Duodenal mucosa (tissue), 2 donors: ENCODE results near the gene LAMB1.

ENCODE experiments used
- H3K27ac ChIP-seq: one replicate; pipeline ENCODE4 v1.7.0; 2013; ENCODE audit warnings: low read depth, low read length
- H3K27me3 ChIP-seq, 2 donors: one replicate each; pipeline ENCODE4 v1.7.0; 2013; ENCODE audit warnings: low read length in 2 of 2, control low read depth in 1 of 2; ENCODE audit not compliant: insufficient read depth in 2 of 2, control insufficient read depth in 1 of 2
- H3K36me3 ChIP-seq, 2 donors: one replicate each; pipeline ENCODE4 v1.7.0; 2013; ENCODE audit warnings: low read length in 2 of 2, control low read depth in 1 of 2; ENCODE audit not compliant: insufficient read depth in 2 of 2, control insufficient read depth in 1 of 2
- H3K4me1 ChIP-seq, 2 donors: one replicate each; pipeline ENCODE4 v1.7.0; 2013; ENCODE audit warnings: low read length in 2 of 2, control low read depth in 1 of 2; ENCODE audit not compliant: insufficient read depth in 2 of 2, control insufficient read depth in 1 of 2
- H3K4me3 ChIP-seq, 2 donors: one replicate each; pipeline ENCODE4 v1.7.0; 2013; ENCODE audit warnings: low read length in 2 of 2, low read depth in 1 of 2
- H3K9ac ChIP-seq, 2 donors: one replicate each; pipeline ENCODE4 v1.7.0; 2013; ENCODE audit warnings: low read length in 2 of 2, low read depth in 1 of 2
- H3K9me3 ChIP-seq, 2 donors: one replicate each; pipeline ENCODE4 v1.7.0; 2013; ENCODE audit warnings: low read length in 2 of 2, control low read depth in 1 of 2; ENCODE audit not compliant: control insufficient read depth in 1 of 2

LAMB1 gene

DNA sequence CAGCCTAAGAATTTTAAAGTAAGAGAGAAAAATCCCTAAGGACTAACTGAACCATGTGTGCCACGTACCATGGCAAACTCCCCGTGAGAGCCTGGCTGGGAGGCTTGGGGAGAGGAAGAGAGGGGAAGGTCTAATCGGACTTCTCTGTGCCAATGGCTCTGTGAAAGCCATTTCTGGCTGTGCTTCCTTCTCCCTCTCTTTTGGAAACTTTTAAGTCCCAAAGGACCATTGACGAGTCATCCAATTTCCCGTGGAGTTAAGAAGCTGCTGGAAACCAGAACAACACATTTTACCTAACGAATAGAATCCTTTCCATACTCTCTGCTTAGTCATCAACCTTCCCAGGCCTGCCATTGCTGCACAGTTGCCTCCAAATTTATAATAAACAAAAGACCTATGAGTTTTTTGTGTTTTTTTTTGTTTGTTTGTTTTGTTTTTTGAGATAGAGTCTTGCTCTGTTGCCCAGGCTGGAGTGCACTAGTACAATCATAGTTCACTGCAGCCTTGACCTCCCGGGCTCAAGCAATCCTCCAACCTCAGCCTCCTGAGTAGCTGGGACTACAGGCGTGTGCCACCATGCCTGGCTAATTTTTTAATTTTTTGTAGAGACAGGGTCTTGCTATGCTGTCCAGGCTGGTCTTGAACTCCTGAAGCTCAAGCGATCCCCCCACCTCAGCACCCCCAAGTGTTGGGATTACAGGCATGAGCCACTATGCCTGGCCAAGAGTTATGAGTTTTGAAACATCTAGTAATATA is 13.2 kb downstream of the LAMB1 start:
- Histone ChIP-seq H3K27me3 (no peaks in the 10 kb centered on the region), H3K36me3 (peaks cover 15 to 45% of the 10 kb centered on the region in 2 donors), H3K4me3 (no peak overlapping the region), H3K9me3 (no peaks in the 10 kb centered on the region), H3K27ac (no peak overlapping the region), H3K4me1 (peaks cover 16% of the 10 kb centered on the region in 2 donors), H3K9ac (no peak overlapping the region)

DNA sequence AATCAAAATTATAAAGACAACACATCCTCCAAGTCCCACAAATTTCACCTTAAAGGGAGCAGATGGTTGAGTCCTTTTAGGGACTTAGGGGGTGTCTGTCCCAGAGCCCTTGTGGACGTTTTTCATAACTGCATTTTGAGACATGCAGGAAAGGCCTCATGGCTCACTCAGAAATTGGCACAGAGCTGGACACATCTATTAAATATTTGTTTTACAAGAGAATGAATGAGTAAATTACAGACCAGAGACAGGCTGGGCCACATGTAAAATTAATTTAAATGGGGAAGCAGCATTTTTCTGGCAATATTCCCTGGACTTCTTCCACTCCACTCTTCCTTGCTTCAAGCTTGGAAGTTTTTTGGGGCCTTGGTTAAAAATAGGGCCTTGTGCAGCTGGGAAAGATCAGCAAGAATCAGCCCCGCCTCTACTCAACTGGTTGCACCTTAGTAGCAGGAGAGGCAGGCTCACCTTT is 20.0 kb downstream of the LAMB1 start:
- H3K27me3 ChIP-seq: no peaks in the 10 kb centered on the region
- H3K36me3 ChIP-seq: peaks cover 18 to 42% of the 10 kb centered on the region in 2 donors
- H3K4me3 ChIP-seq: no peak overlapping the region
- H3K27ac ChIP-seq: no peak overlapping the region
- no peak overlapping the region for H3K9ac ChIP-seq
- no peaks in the 10 kb centered on the region for H3K9me3 ChIP-seq
- no peaks in the 10 kb centered on the region for H3K4me1 ChIP-seq

DNA sequence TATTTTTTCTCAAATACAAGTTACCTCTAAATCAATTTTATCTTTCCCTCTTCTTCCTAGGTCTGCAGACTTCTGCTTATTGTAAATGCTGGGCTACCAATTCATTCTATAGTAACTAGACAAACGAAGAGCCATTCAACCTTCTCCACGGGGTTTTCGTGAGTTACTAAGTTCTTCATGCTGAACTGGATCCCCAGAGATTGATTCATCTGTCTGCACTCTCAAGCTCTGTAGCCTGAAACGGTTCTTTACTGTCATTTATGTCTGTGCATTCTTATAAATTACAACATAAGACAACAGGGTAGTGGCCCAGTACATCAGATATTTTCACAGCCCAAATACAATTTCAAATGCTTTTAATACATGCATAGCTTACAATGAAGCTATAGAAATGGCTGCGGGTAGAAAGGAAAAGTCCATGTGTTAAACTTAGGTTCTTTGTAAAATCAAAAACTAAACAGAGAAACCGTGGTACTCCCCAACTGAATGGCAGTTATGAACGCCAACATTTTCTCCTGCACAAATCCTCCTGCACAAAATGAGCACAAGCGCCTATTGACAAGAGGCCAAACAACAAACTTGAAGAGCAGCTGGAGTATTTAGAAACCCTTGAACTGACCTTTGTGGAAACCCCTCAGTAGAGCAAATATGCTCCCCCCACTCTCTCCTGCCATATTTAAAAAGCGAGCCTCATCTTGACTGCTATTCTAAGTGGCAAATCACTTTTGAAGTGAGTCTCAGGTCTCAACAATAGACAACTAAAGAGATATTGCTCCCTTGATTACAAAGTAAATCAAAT is 20.7 kb downstream of the LAMB1 start:
- no peaks in the 10 kb centered on the region for H3K9me3 ChIP-seq
- no peaks in the 10 kb centered on the region for H3K4me1 ChIP-seq
- H3K9ac ChIP-seq: no peak overlapping the region
- no peak overlapping the region for H3K27ac ChIP-seq
- H3K27me3 ChIP-seq: no peaks in the 10 kb centered on the region
- peaks cover 20 to 46% of the 10 kb centered on the region in 2 donors for H3K36me3 ChIP-seq
- no peak overlapping the region for H3K4me3 ChIP-seq

DNA sequence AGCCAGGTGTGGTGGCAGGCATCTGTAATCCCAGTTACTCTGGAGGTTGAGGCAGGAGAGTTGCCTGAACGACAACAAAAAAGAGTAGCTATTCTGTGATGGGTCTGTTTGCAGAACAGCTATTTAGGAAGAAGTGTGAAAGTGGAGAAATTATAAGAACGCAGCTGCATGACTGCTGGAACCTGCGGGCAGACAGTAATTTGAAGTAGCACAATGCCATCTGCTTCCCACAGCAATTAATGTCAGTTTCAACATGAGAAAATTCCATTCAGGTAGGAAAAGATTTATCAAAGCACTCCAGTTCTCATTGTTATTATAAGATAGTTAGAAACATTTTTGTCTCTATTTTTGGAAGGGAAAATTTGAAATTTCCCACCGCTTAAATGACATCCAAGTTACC is 21.5 kb downstream of the LAMB1 start:
- Histone ChIP-seq H3K27ac (no peak overlapping the region), H3K9me3 (no peaks in the 10 kb centered on the region)

DNA sequence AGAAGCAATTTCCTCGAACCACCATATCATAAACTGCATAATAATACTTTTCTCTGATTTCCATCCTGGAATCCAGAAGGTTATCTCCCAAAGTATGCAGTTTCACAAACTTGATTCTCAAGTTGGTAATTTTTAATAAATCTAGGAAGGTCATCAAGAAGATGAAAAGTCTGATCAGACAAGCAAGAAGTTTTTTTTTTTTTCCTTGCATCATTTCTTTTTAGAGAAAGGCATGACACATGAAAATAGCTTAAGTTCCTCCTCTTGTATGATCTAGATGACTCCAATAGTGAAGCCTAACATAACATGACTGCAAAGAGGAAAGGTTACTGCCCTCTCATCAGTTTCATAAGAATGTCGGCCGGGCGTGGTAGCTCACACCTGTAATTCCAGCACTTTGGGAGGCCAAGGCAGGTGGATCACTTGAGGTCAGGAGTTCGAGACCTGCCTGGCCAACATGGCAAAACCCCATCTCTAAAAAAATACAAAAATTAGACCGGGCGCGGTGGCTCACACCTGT is 22.2 kb downstream of the LAMB1 start:
- no peaks in the 10 kb centered on the region for H3K27me3 ChIP-seq
- H3K36me3 ChIP-seq: peaks cover 26 to 53% of the 10 kb centered on the region in 2 donors
- H3K4me1 ChIP-seq: no peaks in the 10 kb centered on the region
- no peak overlapping the region for H3K4me3 ChIP-seq
- no peak overlapping the region for H3K27ac ChIP-seq
- H3K9ac ChIP-seq: no peak overlapping the region
- H3K9me3 ChIP-seq: no peaks in the 10 kb centered on the region

More for the DNA sequence above, 21.5 kb downstream of the LAMB1 start:
- Histone ChIP-seq H3K4me3 (no peak overlapping the region), H3K4me1 (no peaks in the 10 kb centered on the region), H3K9ac (no peak overlapping the region), H3K27me3 (no peaks in the 10 kb centered on the region), H3K36me3 (peaks cover 24 to 46% of the 10 kb centered on the region in 2 donors)

DNA sequence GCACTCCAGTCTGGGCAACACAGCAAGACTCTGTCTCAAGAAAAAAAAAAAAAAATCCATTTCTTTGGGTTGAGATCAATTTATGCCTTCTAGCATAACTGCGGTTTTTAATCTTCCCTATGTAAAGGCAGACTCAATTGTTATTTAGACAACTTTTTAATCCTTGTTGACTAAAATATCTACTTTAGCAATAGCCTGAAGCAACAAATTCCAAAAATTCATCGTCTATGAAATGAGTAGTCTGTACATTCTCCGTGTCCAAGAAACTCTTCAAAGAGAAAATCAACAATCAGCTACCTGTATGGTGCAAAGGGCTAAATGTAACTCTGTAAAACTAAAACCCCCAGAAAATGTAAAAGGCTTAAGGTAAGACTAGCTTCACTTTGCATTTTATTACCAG is 22.8 kb downstream of the LAMB1 start:
- no peak overlapping the region for H3K4me3 ChIP-seq
- no peaks in the 10 kb centered on the region for H3K9me3 ChIP-seq
- H3K9ac ChIP-seq: no peak overlapping the region
- H3K36me3 ChIP-seq: peaks cover 31 to 59% of the 10 kb centered on the region in 2 donors
- H3K4me1 ChIP-seq: no peaks in the 10 kb centered on the region
- no peak overlapping the region for H3K27ac ChIP-seq
- H3K27me3 ChIP-seq: no peaks in the 10 kb centered on the region

DNA sequence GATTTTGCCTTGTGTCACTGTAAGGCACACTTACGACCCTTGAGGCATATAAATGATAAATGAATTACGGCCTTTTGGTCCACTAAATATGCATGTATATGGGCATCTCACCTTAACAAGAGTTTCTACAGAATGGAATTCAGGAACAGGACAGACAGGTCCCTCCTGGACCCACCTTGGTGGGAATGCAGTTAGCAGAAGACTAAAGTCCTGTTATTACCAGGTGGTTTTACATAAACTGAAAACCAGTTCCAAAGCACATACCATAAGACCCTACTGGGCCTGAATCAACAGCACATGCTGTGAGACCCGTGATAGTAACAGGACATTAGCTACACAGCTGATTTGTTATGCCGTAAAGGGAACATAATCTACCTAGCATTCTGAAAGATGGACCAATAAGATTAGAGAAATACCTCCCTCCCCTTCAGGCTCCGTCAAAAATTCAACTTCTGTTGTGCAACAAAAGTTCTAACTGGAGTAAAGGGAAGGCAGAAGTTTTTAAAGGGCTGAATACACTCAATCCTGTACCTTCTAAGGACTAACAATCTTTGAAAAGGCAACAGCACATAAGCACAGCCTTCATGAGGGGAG is 24.0 kb downstream of the LAMB1 start:
- Histone ChIP-seq H3K9ac (no peak overlapping the region), H3K27me3 (no peaks in the 10 kb centered on the region), H3K9me3 (no peaks in the 10 kb centered on the region), H3K4me1 (no peaks in the 10 kb centered on the region), H3K27ac (no peak overlapping the region), H3K36me3 (peaks cover 32 to 58% of the 10 kb centered on the region in 2 donors), H3K4me3 (no peak overlapping the region)

DNA sequence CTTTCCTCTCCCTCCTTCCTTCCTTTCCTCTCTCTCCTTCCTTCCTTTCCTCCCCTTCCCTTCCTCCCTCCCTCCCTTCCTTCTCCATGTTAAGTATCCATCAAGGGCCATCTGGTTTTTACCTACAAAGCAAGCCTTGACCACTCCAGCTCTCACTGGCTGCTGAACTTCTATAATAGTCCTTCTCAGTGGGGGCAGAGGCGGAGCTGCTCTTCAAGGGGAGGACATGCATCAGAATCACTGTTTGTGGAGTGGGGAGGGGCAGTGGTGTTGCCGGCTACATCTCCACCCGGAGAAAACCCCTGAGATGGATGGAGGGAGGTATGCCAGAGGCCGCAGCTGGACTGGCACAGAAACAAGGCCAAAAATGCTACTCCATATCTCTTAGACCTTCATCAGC is 25.9 kb downstream of the LAMB1 start:
- H3K4me3 ChIP-seq: no peak overlapping the region
- H3K27ac ChIP-seq: no peak overlapping the region
- no peaks in the 10 kb centered on the region for H3K9me3 ChIP-seq
- H3K4me1 ChIP-seq: peaks cover 0 to 4% of the 10 kb centered on the region in 2 donors
- no peak overlapping the region for H3K9ac ChIP-seq
- H3K36me3 ChIP-seq: peaks cover 41 to 70% of the 10 kb centered on the region in 2 donors
- no peaks in the 10 kb centered on the region for H3K27me3 ChIP-seq

DNA sequence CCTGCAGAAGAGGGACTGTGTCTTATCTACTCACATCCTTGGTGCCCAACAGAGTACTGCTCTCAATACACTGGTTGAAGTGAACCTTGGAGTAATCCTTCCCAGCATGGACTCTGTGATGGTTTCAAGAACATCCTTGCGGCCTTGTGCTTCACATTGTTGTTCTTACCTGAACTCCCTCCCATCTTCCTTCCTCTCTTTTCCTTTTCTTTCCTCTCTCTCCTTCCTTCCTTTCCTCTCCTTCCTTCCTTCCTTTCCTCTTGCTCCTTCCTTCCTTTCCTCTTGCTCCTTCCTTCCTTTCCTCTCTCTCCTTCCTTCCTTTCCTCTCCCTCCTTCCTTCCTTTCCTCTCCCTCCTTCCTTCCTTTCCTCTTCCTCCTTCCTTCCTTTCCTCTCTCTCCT is 26.3 kb downstream of the LAMB1 start:
- no peaks in the 10 kb centered on the region for H3K9me3 ChIP-seq
- peaks cover 44 to 74% of the 10 kb centered on the region in 2 donors for H3K36me3 ChIP-seq
- H3K27me3 ChIP-seq: no peaks in the 10 kb centered on the region
- H3K4me3 ChIP-seq: no peak overlapping the region
- H3K9ac ChIP-seq: no peak overlapping the region
- H3K27ac ChIP-seq: no peak overlapping the region
- H3K4me1 ChIP-seq: peaks cover 0 to 6% of the 10 kb centered on the region in 2 donors
